HG03460 (cell line): ENCODE results near the gene RALB.
"Not testable (repeated sequence)": the region's sequence is repeated elsewhere in the genome, so short reads cannot be mapped to it uniquely, and the experiment has no call there.

ENCODE experiments used
- ATAC-seq: cut with Tn5 transposase; IDR thresholded peaks from one replicate; pipeline ENCODE4 v1.9.1; 2021; ENCODE audit not compliant: unreplicated experiment

The RALB gene

DNA sequence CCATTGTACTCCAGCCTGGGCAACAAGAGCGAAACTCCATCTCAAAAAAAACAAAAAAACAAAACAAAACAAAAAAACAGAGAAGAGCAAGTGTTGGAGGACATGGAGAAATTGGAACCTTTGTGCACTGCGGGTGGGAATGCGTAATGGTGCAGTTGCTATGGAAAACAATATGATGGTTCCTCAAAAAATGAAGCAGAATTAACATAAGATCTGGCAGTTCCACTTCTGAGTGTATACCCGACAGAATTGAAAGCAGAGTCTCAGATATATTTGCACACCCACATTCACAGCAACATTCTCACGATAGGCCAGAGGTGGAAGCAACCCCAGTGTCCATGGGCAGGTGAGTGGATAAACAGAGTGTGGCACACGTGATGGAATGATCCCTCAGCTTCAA is 11.0 kb upstream of the RALB start:
- no peak for ATAC-seq

DNA sequence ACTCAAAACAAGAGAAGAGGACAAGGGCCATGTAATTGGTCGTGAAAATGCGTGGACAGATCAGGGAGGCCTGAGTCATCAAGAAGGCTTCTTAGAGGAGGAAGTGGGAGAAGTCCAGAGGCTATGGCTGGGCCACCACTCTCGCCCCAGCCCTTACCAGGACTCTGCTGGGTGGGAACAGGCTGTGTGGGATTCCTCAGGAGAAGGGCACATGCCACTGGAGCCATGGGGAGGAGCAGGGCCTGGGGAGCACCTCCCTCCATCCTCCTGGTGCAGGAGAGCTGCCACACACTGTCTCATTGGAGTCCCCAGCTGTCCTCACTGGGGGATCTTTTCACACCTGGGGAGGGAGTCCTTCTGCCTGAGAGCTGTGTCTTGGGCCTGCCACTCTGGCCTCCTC is 9.4 kb upstream of the RALB start:
- no peak for ATAC-seq

DNA sequence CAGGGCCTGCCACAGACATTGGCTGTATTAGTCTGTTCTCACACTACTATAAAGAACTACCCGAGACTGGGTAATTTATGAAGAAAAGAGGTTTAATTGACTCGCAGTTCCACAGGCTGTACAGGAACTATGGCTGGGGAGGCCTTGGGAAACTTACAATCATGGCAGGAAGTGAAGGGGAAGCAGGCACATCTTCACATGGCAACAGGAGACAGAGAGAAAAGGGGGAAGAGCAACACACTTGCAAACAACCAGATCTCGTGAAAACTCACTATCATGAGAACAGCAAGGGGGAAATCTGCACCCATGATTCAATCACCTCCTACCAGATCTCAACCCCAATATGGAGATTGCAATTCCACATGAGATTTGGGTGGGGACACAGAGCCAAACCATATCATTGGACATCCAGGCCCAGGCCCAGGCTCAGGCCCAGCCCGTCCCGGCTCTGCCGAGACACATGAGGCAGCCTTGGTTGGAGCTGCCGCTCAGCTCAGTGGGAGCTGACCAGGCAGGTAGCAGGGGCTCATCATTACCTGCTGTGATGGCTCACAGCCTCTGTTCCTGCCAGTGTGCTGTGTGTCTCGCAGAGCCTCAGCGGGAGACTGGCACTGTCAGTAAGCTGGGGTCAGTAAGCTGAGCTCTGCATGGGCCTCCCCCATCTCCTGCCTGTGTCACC is 8.6 kb upstream of the RALB start:
- no peak for ATAC-seq

DNA sequence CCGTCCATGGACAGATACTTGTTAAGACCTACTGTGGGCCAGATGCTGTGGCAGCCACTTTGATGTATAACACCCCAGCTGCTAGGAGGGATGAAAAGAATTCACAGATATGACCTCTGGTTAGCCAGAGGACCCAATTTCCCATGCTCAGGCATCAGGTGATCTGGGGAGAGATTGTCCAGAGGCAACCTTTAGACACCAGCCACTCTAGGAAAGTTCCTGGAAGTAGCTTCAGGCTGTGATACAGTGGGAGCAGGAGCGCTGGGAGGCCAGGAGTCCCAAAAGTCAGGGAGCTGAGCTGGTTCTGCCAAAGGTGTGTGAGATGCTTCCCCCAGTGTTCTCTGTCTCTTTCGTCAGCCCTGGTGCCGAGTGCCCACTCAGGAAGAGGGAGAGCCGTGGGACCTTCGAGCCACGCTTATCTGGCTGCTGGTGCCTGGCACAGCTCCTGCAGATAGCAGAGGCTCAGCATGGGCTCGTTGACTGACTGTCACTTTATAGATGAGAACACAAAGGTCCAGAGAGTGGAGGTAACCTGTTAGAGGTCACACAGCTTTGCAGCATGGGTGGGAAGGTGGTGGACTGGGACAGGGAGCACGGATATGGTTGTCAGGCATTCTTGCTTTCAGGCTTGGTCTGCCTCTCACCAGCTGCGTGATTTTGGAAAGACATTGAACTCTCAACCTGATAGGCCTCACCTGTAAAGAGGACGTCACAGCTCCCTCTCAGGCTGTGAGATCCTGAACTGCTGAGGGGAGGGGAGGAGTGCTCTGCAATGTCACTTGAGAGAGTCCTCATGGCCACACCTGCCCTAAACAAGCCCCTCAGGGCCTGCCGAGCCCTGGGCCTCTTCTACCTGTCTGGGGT is 7.8 kb upstream of the RALB start:
- no peak for ATAC-seq

DNA sequence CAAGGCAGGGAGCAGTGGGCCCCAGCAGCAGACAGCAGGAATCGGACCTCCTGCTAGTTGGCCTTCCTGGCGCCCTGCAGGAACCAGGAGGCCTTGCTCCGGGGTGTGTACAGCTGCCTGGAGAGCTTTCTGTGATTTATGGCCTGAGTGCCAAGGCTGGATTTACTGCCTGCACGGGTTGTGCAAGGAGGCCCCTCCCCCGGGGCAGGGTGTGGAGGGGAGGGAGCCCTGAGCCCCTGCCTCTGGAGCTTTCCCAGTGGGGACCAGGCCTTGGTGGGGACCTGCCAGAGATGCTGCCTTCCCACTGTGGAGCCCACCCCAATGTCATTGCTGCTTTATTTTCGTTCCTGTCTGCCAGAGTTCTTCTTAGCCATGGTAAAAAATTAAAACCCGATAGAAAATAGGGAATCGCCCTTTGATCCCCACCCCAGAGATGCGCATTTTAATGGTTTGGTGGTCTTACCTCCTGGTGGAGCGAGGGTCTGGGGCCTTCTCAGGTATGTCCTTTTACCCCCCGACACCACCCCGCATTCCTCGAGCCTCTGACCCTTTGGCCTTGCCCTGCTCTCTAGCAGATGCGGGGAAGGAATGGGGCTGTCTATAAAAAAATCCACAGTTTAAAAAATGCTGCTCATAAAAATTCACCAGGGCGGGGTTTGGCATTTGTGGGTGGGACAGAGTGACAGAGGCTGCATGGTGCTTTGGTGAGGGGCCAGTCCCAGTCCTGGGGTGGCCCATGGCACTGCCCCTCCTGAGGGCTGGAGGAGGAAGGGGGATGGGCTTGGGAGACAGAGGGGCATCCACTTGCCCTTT is 6.9 kb upstream of the RALB start:
- no peak for ATAC-seq

DNA sequence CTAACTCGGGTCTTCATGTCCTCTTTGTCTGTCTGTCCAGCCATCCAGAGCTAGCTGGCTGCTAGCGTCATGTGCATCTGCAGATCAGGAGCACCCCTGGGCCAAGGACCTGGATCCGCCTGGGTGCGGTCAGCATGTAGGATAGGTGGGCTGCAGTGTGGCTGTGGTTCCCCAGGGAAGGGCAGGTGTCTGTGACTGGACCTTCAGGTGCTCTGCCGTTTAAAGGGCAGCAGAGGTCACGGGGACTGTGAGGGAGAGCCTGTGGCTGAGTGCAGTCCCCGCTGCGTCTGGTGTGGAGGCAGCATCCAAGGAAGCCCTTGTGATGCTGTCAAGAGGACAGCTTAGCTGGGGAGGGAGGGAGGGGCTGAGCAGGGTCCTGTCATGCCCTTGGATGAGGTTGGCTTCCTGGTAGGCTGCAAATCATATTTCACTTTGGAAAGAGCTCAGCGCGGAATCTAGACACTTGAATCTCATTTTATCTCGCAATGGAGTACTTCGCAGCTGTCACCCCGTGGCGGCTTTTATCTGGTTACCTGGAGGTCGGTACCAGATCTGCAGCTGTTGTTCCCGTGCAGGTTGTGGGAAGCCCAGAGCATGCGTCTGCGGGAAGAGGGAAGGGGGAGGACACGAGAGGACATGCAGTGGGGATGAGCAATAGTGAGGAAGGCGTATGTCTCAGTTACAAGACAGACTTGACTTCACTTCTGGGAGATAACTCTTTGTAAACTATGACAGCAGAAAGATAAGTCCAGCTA is 5.9 kb upstream of the RALB start:
- no peak for ATAC-seq

DNA sequence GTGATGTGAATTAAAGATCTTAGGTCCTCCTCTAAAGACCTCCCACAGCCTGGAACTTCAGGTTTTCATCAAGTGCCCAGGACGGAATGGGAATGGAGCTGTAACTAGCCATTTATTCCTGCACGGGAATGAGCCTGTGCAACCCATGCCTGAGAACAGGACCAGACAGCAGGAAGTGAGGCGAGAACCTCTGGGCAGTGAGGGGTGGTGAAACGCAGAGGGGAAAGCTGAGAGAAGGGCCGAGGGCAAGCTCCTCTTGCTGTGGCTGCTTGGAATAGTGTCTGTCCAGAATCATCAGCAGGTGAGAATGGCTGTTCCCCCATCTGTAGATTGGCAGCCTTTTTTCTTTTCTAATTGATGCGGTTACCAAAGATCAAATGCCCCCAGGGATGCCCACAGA is 4.8 kb upstream of the RALB start:
- ATAC-seq: no peak

DNA sequence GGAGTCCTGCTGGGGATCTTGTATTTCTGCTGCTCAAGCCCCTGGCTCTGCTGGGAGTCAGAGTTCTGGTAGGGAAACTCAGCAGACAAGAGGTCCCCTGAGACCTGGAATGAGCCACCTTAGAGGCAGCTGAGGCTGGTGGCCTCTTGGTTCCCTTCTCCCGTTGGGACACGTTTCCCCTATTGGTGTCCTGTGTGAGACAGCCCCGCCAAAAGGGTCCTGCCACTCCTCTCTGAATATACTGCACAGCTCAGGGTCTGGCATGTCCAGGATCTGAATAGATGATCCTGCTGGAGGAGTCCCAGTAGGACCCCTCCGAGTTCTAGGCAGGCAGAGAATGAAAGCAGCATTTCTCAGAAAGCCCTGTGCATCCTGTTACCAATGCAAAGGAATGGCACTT is 2.0 kb upstream of the RALB start:
- ATAC-seq: no peak

DNA sequence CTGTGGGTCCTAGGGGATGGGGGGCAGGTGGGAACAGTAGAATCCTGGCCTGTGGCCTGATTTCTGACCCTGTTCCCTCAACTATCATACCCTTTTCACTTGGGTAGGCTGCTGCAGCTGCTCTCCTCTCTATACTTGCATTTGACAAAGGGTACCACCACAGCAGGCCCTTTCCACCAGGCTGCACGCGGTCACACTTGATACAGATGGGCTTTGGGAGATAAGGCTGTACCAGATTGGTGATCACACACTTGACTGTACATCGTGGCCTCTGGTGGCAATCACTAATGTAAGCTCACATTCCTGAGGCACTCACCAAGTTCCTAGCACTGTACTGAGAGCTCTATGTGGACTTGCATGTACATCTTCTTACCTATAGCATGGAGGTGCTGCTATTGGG is 1.6 kb upstream of the RALB start:
- ATAC-seq: no peak

DNA sequence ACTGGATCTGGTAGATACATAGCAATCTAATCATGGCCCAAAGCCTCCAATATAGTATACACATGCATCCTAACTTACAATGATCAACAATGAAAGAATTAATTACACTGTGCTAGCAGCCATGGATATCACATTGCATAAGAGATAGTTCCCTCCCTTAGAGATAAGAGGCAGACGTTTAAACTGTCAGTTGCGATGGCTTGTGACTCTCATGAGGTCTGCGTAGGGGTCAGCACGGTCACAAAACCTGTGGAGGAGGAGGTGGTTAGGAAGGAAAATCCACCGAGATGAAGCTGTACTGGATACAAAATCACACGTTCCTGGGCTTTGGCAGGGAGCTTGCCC is 800 bp upstream of the RALB start:
- ATAC-seq: no peak

DNA sequence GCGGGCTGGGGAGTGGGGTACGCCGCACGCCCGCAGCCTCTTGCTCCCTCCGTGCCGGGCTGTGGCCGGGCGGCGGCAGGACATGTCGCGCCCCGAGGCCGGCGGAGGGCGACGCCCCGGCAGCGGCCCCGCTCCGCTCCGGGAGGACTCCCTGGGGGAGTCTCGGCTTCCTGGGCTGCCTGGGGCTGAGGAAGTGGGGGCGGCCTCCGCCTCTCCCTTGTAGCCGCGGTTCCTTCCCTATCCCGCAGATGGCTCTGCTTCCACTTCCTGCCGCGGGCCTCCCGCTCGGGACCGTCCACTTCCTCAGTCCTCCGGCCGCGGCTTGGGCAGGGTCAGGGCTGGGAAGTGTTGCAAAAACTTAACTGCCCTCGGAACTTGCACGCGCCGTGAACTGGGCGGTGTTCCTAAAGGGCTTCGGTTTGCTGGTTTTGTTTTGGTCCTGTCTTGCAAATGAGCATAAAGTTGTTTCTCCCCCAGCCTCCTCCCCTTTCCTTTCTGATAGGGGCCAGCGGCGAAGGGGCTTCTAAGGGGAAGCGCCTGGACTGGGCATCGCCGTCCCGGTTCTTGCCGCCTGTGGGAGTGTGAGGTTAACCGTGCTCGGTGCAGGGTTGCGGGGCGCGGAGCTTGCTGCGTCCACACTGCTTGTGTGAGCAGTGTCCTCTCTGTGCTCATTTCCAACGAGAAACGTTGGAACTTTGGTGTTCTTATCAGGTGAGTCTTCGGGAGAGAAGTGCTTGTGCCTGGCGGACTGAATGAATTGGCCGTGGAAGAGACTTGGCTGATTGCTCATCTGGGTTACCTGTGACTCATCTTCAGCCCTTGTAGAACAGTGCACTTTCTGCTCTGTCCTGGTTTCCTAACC is 600 bp downstream of the RALB start:
- peak; percentile 32 for ATAC-seq

DNA sequence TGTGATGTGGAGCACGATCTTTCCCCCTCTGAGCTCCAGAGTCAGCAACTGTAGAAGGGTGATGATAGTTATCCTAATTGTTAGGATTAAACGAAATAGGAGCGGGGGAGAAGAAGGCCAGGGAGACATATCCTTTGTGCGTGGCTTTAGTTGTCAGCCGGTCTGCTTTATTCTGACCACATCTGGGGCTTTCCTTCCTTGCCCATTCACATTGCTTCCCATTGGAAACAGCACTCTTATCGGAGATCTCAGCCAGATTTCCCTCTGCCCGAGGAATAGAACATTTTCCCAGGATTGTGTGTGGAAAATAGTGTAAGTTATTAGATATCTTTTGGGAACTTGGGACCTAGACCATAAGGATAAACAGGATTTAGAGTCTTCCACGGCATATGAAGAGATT is 1.5 kb downstream of the RALB start:
- no peak for ATAC-seq

DNA sequence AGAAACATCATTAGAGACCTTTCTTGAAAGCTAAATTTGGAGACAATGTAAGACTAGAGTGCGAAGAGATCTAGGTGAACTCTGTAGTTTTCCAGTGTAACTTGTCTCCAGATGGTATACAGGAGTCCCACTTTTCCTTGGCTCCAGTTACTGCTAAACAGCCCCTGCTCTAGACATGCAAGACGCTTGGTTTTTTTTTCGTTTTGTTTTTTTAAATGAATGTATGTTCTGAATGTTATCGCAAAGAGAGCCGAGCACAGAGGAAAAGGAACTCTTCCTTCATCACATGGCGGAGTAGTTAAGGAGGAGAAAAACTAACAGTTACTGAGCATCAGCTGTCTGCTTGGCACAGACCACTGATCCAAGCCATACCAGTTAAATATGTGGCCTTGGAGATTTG is 2.4 kb downstream of the RALB start:
- ATAC-seq: no peak

DNA sequence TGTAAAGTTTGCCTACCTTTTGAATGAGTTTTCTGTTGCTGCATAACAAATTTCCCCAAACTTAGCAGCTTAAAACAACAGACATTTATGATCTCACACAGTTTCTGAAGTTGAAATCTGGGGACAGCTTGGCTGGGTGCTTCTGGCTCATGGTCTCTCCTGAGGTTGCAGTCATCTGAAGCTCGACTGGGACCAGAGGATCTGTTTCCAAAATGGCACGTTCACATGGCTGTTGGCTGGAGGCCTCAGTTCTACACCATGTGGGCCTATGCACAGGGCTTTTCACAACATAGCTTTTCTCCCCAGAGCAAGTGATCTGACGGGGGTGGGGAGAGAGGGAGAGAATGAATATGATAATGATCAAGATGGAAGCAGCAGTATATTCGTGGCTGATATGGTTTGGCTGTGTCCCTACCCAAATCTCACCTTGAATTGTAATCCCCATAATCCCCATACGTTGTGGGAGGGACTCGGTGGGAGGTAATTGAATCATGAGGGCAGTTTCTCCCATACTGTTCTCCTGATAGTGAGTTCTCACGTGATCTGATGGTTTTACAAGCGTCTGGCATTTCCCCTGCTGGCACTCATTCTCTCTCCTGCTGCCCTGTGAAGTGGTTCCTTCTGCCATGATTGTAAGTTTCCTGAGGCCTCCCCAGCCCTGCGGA is 3.5 kb downstream of the RALB start:
- no peak for ATAC-seq

DNA sequence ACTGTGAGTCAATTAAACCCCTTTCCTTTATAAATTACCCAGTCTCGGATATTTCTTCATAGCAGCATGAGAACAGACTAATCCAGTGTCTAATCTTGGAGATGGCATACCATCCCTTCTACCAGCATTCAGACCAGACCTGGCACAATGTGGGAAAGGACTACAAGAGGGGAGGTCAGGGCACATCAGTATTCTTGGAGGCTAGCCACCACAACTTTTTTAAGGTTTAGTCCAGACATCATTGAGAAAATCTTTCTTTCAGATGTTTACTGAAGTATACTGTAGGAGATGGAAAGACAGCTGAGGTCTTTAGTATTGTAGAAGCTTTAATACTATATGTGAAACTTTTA is 4.0 kb downstream of the RALB start:
- no peak for ATAC-seq

DNA sequence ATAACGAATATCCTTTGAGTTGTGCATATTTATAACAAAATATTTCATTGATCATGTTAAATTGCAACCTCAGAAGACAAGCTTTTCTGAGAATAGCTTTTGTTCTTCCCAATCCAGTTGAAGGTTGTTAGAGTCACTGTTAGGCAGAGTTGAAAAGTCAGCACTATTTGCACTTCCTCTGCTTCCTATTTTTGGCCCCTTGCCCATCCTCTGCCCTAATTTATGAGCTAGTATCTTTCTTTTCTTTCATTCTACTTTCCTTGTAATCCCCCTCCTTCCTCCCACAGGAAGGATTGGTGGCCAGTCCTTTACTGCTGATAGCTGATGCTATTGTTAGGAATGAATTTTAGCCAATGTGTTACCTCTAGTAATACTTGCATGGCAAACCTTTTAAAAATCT is 4.9 kb downstream of the RALB start:
- ATAC-seq: no peak

DNA sequence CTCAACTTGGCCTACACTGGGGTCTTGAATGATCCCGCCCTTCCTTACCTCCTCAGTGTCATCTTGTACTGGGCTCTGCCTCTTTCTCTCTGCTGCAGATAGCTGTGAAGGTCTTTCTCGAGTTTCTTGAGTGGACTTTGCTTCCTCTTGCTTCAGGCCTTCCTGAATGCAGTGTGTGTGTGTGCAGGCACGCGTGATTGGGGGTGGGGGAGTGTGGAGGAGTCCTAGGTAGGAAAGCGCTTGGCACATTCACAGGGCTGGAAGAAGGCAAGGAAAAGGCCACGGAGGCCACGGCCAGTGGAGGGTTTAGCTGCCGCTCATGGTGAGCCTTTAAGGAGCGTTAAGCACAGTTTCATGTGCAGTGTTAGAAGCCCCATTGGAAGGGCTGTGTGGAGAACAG is 5.5 kb downstream of the RALB start:
- no peak for ATAC-seq

DNA sequence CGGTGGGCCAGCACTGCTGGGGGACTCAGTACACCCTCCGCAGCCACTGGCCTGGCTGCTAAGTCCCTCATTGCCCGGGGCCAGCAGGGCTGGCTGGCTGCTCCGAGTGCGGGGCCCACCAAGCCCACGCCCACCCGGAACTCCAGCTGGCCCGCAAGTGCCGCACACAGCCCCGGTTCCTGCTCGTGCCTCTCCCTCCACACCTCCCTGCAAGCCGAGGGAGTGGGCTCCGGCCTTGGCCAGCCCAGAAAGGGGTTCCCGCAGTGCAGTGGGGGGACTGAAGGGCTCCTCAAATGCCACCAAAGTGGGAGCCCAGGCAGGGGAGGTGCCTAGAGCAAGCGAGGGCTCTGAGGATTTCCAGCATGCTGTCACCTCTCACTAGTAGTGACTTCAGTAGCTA is 7.3 kb downstream of the RALB start:
- not testable (repeated sequence) for ATAC-seq

DNA sequence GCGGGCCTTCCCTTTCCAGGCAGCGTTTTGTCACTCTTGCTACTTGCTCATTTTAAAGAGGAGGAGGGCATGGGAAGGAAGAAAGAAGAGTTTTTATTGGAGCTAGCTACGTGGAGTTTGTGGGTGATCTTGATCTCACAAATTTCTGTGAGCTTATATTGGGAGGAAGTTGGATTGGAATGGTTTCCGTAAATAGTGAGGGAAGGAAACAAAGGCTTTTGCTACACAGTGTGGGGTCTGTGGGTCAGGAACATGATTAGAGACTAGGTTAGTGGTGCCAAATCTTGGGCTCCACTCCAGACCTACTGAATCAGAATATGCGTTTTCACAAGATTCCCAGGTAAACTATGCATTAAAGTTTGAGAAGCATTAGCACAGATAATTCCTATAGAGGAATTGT is 8.1 kb downstream of the RALB start:
- ATAC-seq: no peak
